IMR-90 (cell line): ENCODE results near the gene GOLT1A. TPM values are rescaled to one million over a fixed set of nuclear protein-coding genes. Genes with fewer than 3 reads are reported as not detected.
A peak's percentile ranks its signal among the peaks of the same experiment; 100 is the strongest.

Experiments
- ATAC-seq: fragments of 200-7000 bp; cut with Tn5 transposase; 2 replicates; pipeline ENCODE4 v1.9.1; 2020; ENCODE audit warnings: low read depth, mild to moderate bottlenecking, moderate library complexity
- BruUV-seq: library from RNA; stranded (reverse); fragments of 400-500 nt; replicated peaks from 2 replicates; lab custom pipeline; 2021; lab: Mats Ljungman, UMichigan
- CTCF ChIA-PET: fragments of 300-600 bp; formaldehyde crosslinking; extraction: SDS; loops from one replicate; lab custom pipeline; 2021; ENCODE audit warnings: antibody characterized with exemption; lab: Yijun Ruan, JAX
- POLR2A ChIA-PET: fragments of 300-600 bp; sonication (Branson Sonifier 250); formaldehyde crosslinking; loops from one replicate; lab custom pipeline; 2022; ENCODE audit warnings: antibody characterized with exemption; ENCODE audit not compliant: unreplicated experiment; lab: Charles Lee
- DNase-seq: peaks from one replicate; pipeline ENCODE4 v3.0.0; 2013
- H2AFZ ChIP-seq: replicated peaks from 2 replicates; pipeline ENCODE3; 2013; ENCODE audit warnings: low read length, mild to moderate bottlenecking; ENCODE audit not compliant: poor library complexity
- H2AK5ac ChIP-seq: 2 replicates; pipeline ENCODE4 v1.6.1; 2013; ENCODE audit warnings: low read depth, low read length, inconsistent platforms
- H2AK9ac ChIP-seq: replicated peaks from 2 replicates; pipeline ENCODE3; 2013; ENCODE audit warnings: mild to moderate bottlenecking, low read depth, low read length, moderate library complexity; ENCODE audit not compliant: poor library complexity
- H2BK120ac ChIP-seq: 2 replicates; pipeline ENCODE4 v1.6.1; 2013; ENCODE audit warnings: low read depth, low read length, inconsistent platforms
- H2BK15ac ChIP-seq: 3 replicates; pipeline ENCODE4 v1.6.1; 2013; ENCODE audit warnings: low read depth, low read length, inconsistent platforms
- H2BK20ac ChIP-seq: 2 replicates; pipeline ENCODE4 v1.6.1; 2013; ENCODE audit warnings: low read depth, mild to moderate bottlenecking, inconsistent platforms, low read length, moderate library complexity
- H2BK5ac ChIP-seq: 2 replicates; pipeline ENCODE4 v1.6.1; 2013; ENCODE audit warnings: mild to moderate bottlenecking, low read depth, low read length, inconsistent platforms; ENCODE audit not compliant: poor library complexity, severe bottlenecking
- H3K14ac ChIP-seq: replicated peaks from 2 replicates; pipeline ENCODE4 v1.6.1; 2013; ENCODE audit warnings: low read depth, low read length, inconsistent platforms
- H3K18ac ChIP-seq: 2 replicates; pipeline ENCODE4 v1.6.1; 2013; ENCODE audit warnings: low read depth, low read length, control low read depth
- H3K23ac ChIP-seq: 2 replicates; pipeline ENCODE4 v1.6.1; 2013; ENCODE audit warnings: low read depth, low read length, inconsistent platforms
- H3K27ac ChIP-seq: 2 replicates; pipeline ENCODE4 v1.5.1; 2013; ENCODE audit warnings: mild to moderate bottlenecking, control low read depth, low read length; ENCODE audit not compliant: insufficient read depth
- H3K27me3 ChIP-seq: 2 replicates; pipeline ENCODE4 v1.6.1; 2013; ENCODE audit warnings: low read length; ENCODE audit not compliant: control insufficient read depth, insufficient read depth
- H3K36me3 ChIP-seq: 2 replicates; pipeline ENCODE4 v1.6.1; 2013; ENCODE audit warnings: low read length, mixed read lengths; ENCODE audit not compliant: control insufficient read depth, insufficient read depth
- H3K4ac ChIP-seq: 2 replicates; pipeline ENCODE4 v1.6.1; 2013; ENCODE audit warnings: low read depth, low read length, inconsistent platforms
- H3K4me1 ChIP-seq: 2 replicates; pipeline ENCODE4 v1.6.1; 2013; ENCODE audit warnings: low read length, mixed read lengths; ENCODE audit not compliant: control insufficient read depth, insufficient read depth
- H3K4me2 ChIP-seq: 2 replicates; pipeline ENCODE4 v1.6.1; 2013; ENCODE audit warnings: low read depth, mild to moderate bottlenecking, control low read depth, low read length, moderate library complexity
- H3K4me3 ChIP-seq: 2 replicates; pipeline ENCODE4 v1.5.1; 2013; ENCODE audit warnings: low read depth, mild to moderate bottlenecking, control low read depth, low read length, moderate library complexity; ENCODE audit not compliant: insufficient read depth
- H3K56ac ChIP-seq: 2 replicates; pipeline ENCODE4 v1.6.1; 2013; ENCODE audit warnings: low read length, inconsistent platforms; ENCODE audit not compliant: insufficient read depth; ENCODE audit errors: extremely low read depth
- H3K79me1 ChIP-seq, 2 experiments: 2 replicates each; pipeline ENCODE4 v1.6.1; 2013; ENCODE audit warnings: low read length in 2 of 2, inconsistent platforms in 1 of 2, low read depth in 1 of 2
- H3K9ac ChIP-seq: 2 replicates; pipeline ENCODE4 v1.6.1; 2013; ENCODE audit warnings: low read depth, low read length, control low read depth
- H3K9me1 ChIP-seq: 2 replicates; pipeline ENCODE4 v1.6.1; 2013; ENCODE audit warnings: low read length, inconsistent platforms; ENCODE audit not compliant: insufficient read depth
- H3K9me3 ChIP-seq: 2 replicates; pipeline ENCODE4 v1.6.1; 2013; ENCODE audit warnings: low read length; ENCODE audit not compliant: control insufficient read depth, insufficient read depth
- H4K20me1 ChIP-seq: 2 replicates; pipeline ENCODE4 v1.6.1; 2013; ENCODE audit warnings: low read length, inconsistent platforms; ENCODE audit not compliant: insufficient read depth
- H4K5ac ChIP-seq: 2 replicates; pipeline ENCODE4 v1.6.1; 2013; ENCODE audit warnings: mild to moderate bottlenecking, low read depth, low read length, control low read depth
- H4K8ac ChIP-seq, 2 experiments: 2 replicates each; pipeline ENCODE4 v1.6.1; 2013; ENCODE audit warnings: low read depth in 2 of 2, low read length in 2 of 2, control low read depth in 1 of 2, inconsistent platforms in 1 of 2
- H4K91ac ChIP-seq: 2 replicates; pipeline ENCODE4 v1.6.1; 2013; ENCODE audit warnings: low read depth, low read length, inconsistent platforms; ENCODE audit not compliant: insufficient read depth
- CTCF ChIP-seq: conservative IDR thresholded peaks from 2 replicates; pipeline ENCODE4 v1.5.1; 2012; ENCODE audit warnings: mild to moderate bottlenecking, low read depth, low read length, improper control_type of control experiment
- FOS ChIP-seq: fragments of 150-350 bp; IDR thresholded peaks from 2 replicates; pipeline ENCODE4 v1.6.1; 2016; ENCODE audit warnings: low read depth, low read length
- MAZ ChIP-seq: IDR thresholded peaks from 2 replicates; pipeline ENCODE4 v1.6.1; 2012; ENCODE audit warnings: low read depth, mild to moderate bottlenecking, low read length, improper control_type of control experiment, moderate library complexity, borderline replicate concordance
- RCOR1 ChIP-seq: IDR thresholded peaks from 2 replicates; pipeline ENCODE4 v1.6.1; 2012; ENCODE audit warnings: mild to moderate bottlenecking, low read length, improper control_type of control experiment; ENCODE audit not compliant: insufficient replicate concordance
- WGBS, 2 experiments: methylation state at CpG; one replicate each; pipeline versions ENCODE4 v1.1.5 to v1.1.7; 2013; ENCODE audit warnings: missing lambda C conversion rate in 2 of 2; ENCODE audit not compliant: insufficient read length in 1 of 2; ENCODE audit errors: extremely low coverage in 2 of 2; 5-methylcytosine and 5-hydroxymethylcytosine counted together
- dilution Hi-C: fragments of 300-500 bp; cut with HindIII; formaldehyde crosslinking; loops from one replicate; pipeline ENCODE4 v1.14.3; 2018; ENCODE audit warnings: low sequenced_read_pairs; ENCODE audit not compliant: unreplicated experiment
- in situ Hi-C: fragments of 300-500 bp; cut with MboI; formaldehyde crosslinking; loops from 3 replicates; pipeline ENCODE4 v1.14.3; 2019; ENCODE audit warnings: low sequenced_read_pairs, inconsistent platforms, mixed read lengths
- intact Hi-C: fragments of 100-400 bp; cut with micrococcal nuclease; formaldehyde crosslinking; loops from 2 replicates; pipeline ENCODE4 v1.10.0; 2022
- polyA plus RNA-seq, 3 experiments: library from polyadenylated mRNA; depleted of rRNA; stranded (reverse); fragments of >200 nt; gene quantifications; 2 replicates each; pipeline ENCODE4 v1.2.3, GENCODE V29; 2012; ENCODE audit warnings: low replicate concordance in 1 of 3
- total RNA-seq: library from RNA; depleted of rRNA; stranded (reverse); fragments of >200 nt; gene quantifications from 2 replicates; pipeline ENCODE4 v1.2.3, GENCODE V29; 2012

GOLT1A gene
- total and polyA plus RNA-seq, 2 of the 4 experiments (the other 2 are of a cell fraction): 0.32 TPM; not detected in 1

DNA sequence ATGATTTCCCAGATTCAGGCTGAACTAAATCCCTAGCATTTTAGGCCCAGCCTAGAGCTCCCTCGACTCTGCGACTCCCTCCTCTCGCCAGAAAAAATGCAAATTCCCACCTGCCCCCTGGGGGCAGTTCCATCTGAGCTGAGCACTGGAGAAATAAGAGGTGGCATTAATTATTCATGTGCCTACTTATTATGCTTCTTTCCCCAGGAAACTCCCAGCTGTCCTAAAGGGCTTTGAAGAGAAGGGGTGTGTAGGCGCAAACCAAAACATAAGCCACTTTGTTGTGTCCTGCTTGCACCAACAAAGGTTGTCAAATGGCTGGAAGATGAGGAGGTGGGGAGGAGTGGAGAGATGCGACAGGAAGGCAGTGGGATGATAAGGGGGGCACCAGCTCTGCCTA is 41.4 kb upstream of the GOLT1A start:
- Histone ChIP-seq H2BK20ac (no peak overlapping the region; the same call in 1 of the 2 replicates), H4K5ac (no peak overlapping the region), H2BK15ac (0 out of 3 replicates have a peak overlapping the region, but pooled peaks have one; percentile 32), H3K79me1 (no peaks in the 10 kb centered on the region), H4K8ac (peak overlapping the region; percentile 42 to 49; a peak in 2 of 4 replicates), H4K20me1 (no peaks in the 10 kb centered on the region), H3K23ac (no peak overlapping the region), H3K36me3 (peaks cover 11% of the 10 kb centered on the region), H3K4me3 (no peak overlapping the region), H2BK5ac (no peak overlapping the region), H3K9me3 (no peaks in the 10 kb centered on the region), H2AK9ac (peak overlapping the region; percentile 12), H3K4ac (peak overlapping the region; percentile 66), H2BK120ac (peak overlapping the region; percentile 25; the same call in 1 of the 2 replicates), H3K56ac (no peak overlapping the region), H3K4me2 (no peak overlapping the region), H2AK5ac (peak overlapping the region; percentile 52), H4K91ac (peak overlapping the region; percentile 73), H3K14ac (no peak overlapping the region), H3K4me1 (peaks cover 21% of the 10 kb centered on the region), H3K9me1 (peaks cover 5% of the 10 kb centered on the region; the same call in 1 of the 2 replicates), H3K9ac (no peak overlapping the region), H3K27me3 (no peaks in the 10 kb centered on the region), H3K18ac (no peak overlapping the region), H2AFZ (no peak overlapping the region), H3K27ac (no peak overlapping the region; the same call in 1 of the 2 replicates)
- ChIA-PET POLR2A (no interaction called here), CTCF (interaction anchor here (1.5 to 1.7 kb wide), 2 partner anchors 105 to 109 kb away, joined by 4 to 7 read pairs; partner anchors contain the start of gene PLEKHA6)
- no peak for DNase-seq
- no TSS peak for BruUV-seq
- dilution Hi-C loops (no loop called here), in situ Hi-C loops (no loop called here), intact Hi-C loops (no loop called here)
- TF ChIP-seq FOS: no peak
- TF ChIP-seq CTCF: no peak
- no peak for TF ChIP-seq RCOR1
- no peak for TF ChIP-seq MAZ
- ATAC-seq: no peak
- WGBS, 2 experiments: no CpG with 5 or more reads among the region's 5 CpGs
